Upper lobe of left lung (tissue), 4 donors: Measurements from ENCODE around the gene DDR1.

ENCODE experiments used
- EP300 ChIP-seq, 4 donors: sonication (generic); formaldehyde crosslinking; IDR thresholded peaks; one replicate each; pipeline ENCODE4 v1.5.1; 2017; ENCODE audit warnings: antibody characterized with exemption in 4 of 4, control low read depth in 2 of 4
- POLR2A ChIP-seq, 4 donors: fragments of 450-650 bp; IDR thresholded peaks; one replicate each; pipeline ENCODE4 v1.5.1; 2016 to 2017; ENCODE audit warnings: antibody characterized with exemption in 4 of 4, mild to moderate bottlenecking in 2 of 4
- POLR2AphosphoS5 ChIP-seq, 2 donors: sonication (generic); formaldehyde crosslinking; IDR thresholded peaks; one replicate each; pipeline ENCODE4 v1.5.1; 2017; ENCODE audit warnings: antibody characterized with exemption in 2 of 2
- TF ChIP-seq, protein P1 (sequence below), 6 experiments: fragments of 450-650 bp in 4 of 6; fragments of 200-600 bp in 2 of 6; sonication (generic) in 2 of 6; IDR thresholded peaks; one replicate each; pipeline ENCODE4 v1.5.1; 2016 to 2019; ENCODE audit warnings: antibody characterized with exemption in 6 of 6

DNA sequence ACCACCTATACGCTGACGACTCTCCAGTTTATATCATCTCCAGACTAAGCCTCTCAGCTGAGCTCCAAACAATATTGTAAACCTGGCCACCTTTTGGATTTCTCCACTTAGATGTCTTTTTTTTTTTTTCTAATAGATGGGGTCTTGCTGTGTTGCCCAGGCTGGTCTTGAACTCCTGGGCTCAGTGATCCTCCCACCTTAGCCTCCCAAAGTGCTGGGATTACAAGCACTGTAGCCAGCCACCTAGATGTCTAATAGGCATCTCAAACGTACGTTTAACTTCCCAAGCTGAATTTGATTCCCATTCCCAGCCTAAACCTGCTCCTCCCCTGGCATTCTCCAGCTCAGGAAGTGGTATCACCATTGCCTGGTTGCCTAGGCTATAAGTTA is 5.2 kb downstream of the DDR1 start:
- TF ChIP-seq, protein P1, sequence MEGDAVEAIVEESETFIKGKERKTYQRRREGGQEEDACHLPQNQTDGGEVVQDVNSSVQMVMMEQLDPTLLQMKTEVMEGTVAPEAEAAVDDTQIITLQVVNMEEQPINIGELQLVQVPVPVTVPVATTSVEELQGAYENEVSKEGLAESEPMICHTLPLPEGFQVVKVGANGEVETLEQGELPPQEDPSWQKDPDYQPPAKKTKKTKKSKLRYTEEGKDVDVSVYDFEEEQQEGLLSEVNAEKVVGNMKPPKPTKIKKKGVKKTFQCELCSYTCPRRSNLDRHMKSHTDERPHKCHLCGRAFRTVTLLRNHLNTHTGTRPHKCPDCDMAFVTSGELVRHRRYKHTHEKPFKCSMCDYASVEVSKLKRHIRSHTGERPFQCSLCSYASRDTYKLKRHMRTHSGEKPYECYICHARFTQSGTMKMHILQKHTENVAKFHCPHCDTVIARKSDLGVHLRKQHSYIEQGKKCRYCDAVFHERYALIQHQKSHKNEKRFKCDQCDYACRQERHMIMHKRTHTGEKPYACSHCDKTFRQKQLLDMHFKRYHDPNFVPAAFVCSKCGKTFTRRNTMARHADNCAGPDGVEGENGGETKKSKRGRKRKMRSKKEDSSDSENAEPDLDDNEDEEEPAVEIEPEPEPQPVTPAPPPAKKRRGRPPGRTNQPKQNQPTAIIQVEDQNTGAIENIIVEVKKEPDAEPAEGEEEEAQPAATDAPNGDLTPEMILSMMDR (IDR thresholded peaks at IDR 0.05), result no peak
- TF ChIP-seq POLR2A (IDR thresholded peaks at IDR 0.05), result no peak
- TF ChIP-seq EP300 (IDR thresholded peaks at IDR 0.05), result no peak
- TF ChIP-seq POLR2AphosphoS5 (IDR thresholded peaks at IDR 0.05), result no peak
